Brain microvascular endothelial cell (primary cell): ENCODE measurements around the gene TMEM204.

Experiments
- DNase-seq: peaks from one replicate; pipeline ENCODE4 v3.0.0-alpha.2; 2020
- H3K27ac ChIP-seq: fragments of 250-450 bp; sonication (Bioruptor Pico); 2 replicates; pipeline ENCODE4 v1.5.1; 2020; ENCODE audit warnings: mild to moderate bottlenecking, moderate library complexity
- H3K27me3 ChIP-seq: fragments of 250-450 bp; sonication (Bioruptor Pico); replicated peaks from 2 replicates; pipeline ENCODE4 v1.5.1; 2020; ENCODE audit warnings: mild to moderate bottlenecking
- H3K36me3 ChIP-seq: fragments of 250-450 bp; sonication (Bioruptor Pico); replicated peaks from 2 replicates; pipeline ENCODE4 v1.5.1; 2020; ENCODE audit warnings: mild to moderate bottlenecking
- H3K4me3 ChIP-seq: 2 replicates; pipeline ENCODE4 v1.5.1; 2011; ENCODE audit warnings: low read depth, mild to moderate bottlenecking, control low read depth, low read length, moderate library complexity
- CTCF ChIP-seq: IDR thresholded peaks from 2 replicates; pipeline ENCODE4 v1.5.1; 2011; ENCODE audit warnings: low read depth, mild to moderate bottlenecking, moderate library complexity, low read length, control low read depth, inconsistent platforms; ENCODE audit errors: missing control alignments
- in situ Hi-C: cut with HindIII; loops from 2 replicates; pipeline ENCODE4 v1.10.0; 2017; ENCODE audit warnings: low sequenced_read_pairs, low pct_ligation_motif_present

The TMEM204 gene

GRCh38 chr16:1508494-1509187 lies 24.8 kb upstream of the TMEM204 start:
- H3K4me3 ChIP-seq = no peak overlapping the region
- no peak for DNase-seq
- in situ Hi-C loops = no loop called here
- peaks cover 6% of the 10 kb centered on the region for H3K36me3 ChIP-seq
- no peak for TF ChIP-seq CTCF
- H3K27ac ChIP-seq = no peak overlapping the region
- no peaks in the 10 kb centered on the region for H3K27me3 ChIP-seq

GRCh38 chr16:1509307-1510221 lies 23.9 kb upstream of the TMEM204 start:
- no peak for TF ChIP-seq CTCF
- DNase-seq = no peak
- Histone ChIP-seq H3K27ac (no peak overlapping the region), H3K36me3 (peaks cover 4% of the 10 kb centered on the region), H3K4me3 (no peak overlapping the region), H3K27me3 (no peaks in the 10 kb centered on the region)
- in situ Hi-C loops = no loop called here

GRCh38 chr16:1510272-1510671 lies 23.2 kb upstream of the TMEM204 start:
- DNase-seq = no peak
- H3K4me3 ChIP-seq = no peak overlapping the region
- H3K27me3 ChIP-seq = no peaks in the 10 kb centered on the region
- no peak overlapping the region for H3K27ac ChIP-seq
- TF ChIP-seq CTCF = no peak
- peaks cover 4% of the 10 kb centered on the region for H3K36me3 ChIP-seq
- in situ Hi-C loops = no loop called here

- Histone ChIP-seq H3K27me3 (no peaks in the 10 kb centered on the region), H3K4me3 (no peak overlapping the region), H3K27ac (no peak overlapping the region), H3K36me3 (peaks cover 4% of the 10 kb centered on the region)
- DNase-seq = no peak
- TF ChIP-seq CTCF = peak; percentile 7
- in situ Hi-C loops = no loop called here
These were observed 22.5 kb upstream of the TMEM204 start for GRCh38 chr16:1510941-1511351.

GRCh38 chr16:1511662-1512569 lies 21.6 kb upstream of the TMEM204 start:
- Histone ChIP-seq H3K27ac (no peak overlapping the region), H3K36me3 (peaks cover 4% of the 10 kb centered on the region), H3K4me3 (no peak overlapping the region), H3K27me3 (no peaks in the 10 kb centered on the region)
- in situ Hi-C loops = no loop called here
- no peak for TF ChIP-seq CTCF
- DNase-seq = no peak
